Trophoblast cell (in vitro differentiated cells and primary cell): ENCODE data around the gene BSND.

ENCODE experiments used
- DNase-seq, 2 donors: peaks; one replicate each; pipeline ENCODE4 v3.0.0-alpha.2; 2016
- H2AFZ ChIP-seq: 2 replicates; pipeline ENCODE4 v1.6.1; 2013; ENCODE audit warnings: low read length, moderate library complexity, mild to moderate bottlenecking; ENCODE audit not compliant: insufficient read depth, poor library complexity
- H2AK5ac ChIP-seq: 2 replicates; pipeline ENCODE4 v1.6.1; 2013; ENCODE audit warnings: mild to moderate bottlenecking, low read length
- H2BK120ac ChIP-seq: 2 replicates; pipeline ENCODE4 v1.6.1; 2013; ENCODE audit warnings: low read length, mild to moderate bottlenecking, moderate library complexity; ENCODE audit not compliant: insufficient read depth, poor library complexity
- H2BK12ac ChIP-seq: 2 replicates; pipeline ENCODE4 v1.6.1; 2013; ENCODE audit warnings: mild to moderate bottlenecking, low read length, moderate library complexity
- H2BK5ac ChIP-seq: 2 replicates; pipeline ENCODE4 v1.6.1; 2013; ENCODE audit warnings: low read length, low read depth, moderate library complexity, mild to moderate bottlenecking; ENCODE audit not compliant: poor library complexity
- H3K14ac ChIP-seq: 2 replicates; pipeline ENCODE4 v1.6.1; 2013; ENCODE audit warnings: mild to moderate bottlenecking, low read length
- H3K18ac ChIP-seq: 2 replicates; pipeline ENCODE4 v1.6.1; 2013; ENCODE audit warnings: mild to moderate bottlenecking, low read length
- H3K23ac ChIP-seq: 2 replicates; pipeline ENCODE4 v1.6.1; 2013; ENCODE audit warnings: low read length
- H3K27ac ChIP-seq: 2 replicates; pipeline ENCODE4 v1.5.1; 2013; ENCODE audit warnings: low read depth, mild to moderate bottlenecking, inconsistent platforms, low read length, moderate library complexity
- H3K27me3 ChIP-seq: 2 replicates; pipeline ENCODE4 v1.6.1; 2013; ENCODE audit warnings: inconsistent platforms, mild to moderate bottlenecking, low read length, moderate library complexity; ENCODE audit not compliant: insufficient read depth
- H3K36me3 ChIP-seq, 2 experiments: 1 replicate in 1 of 2; 2 replicates in 1 of 2; pipeline ENCODE4 v1.6.1; 2013; ENCODE audit warnings: low read length in 2 of 2, mild to moderate bottlenecking in 2 of 2, moderate library complexity in 1 of 2; ENCODE audit not compliant: insufficient read depth in 2 of 2, control insufficient read depth in 1 of 2
- H3K4ac ChIP-seq: 2 replicates; pipeline ENCODE4 v1.6.1; 2013; ENCODE audit warnings: low read depth, mild to moderate bottlenecking, low read length, moderate library complexity
- H3K4me1 ChIP-seq, 2 experiments: 1 replicate in 1 of 2; 2 replicates in 1 of 2; pipeline ENCODE4 v1.6.1; 2013; ENCODE audit warnings: low read length in 2 of 2, mild to moderate bottlenecking in 2 of 2, moderate library complexity in 1 of 2; ENCODE audit not compliant: insufficient read depth in 2 of 2, control insufficient read depth in 1 of 2
- H3K4me2 ChIP-seq: 2 replicates; pipeline ENCODE4 v1.6.1; 2013; ENCODE audit warnings: inconsistent platforms, mild to moderate bottlenecking, low read length, moderate library complexity
- H3K4me3 ChIP-seq: 2 replicates; pipeline ENCODE4 v1.5.1; 2013; ENCODE audit warnings: mild to moderate bottlenecking, low read depth, low read length, inconsistent platforms
- H3K79me1 ChIP-seq: one replicate; pipeline ENCODE4 v1.6.1; 2013; ENCODE audit warnings: low read length
- H3K79me2 ChIP-seq: 2 replicates; pipeline ENCODE4 v1.6.1; 2013; ENCODE audit warnings: low read length, mild to moderate bottlenecking; ENCODE audit not compliant: control insufficient read depth, insufficient read depth, poor library complexity
- H3K9ac ChIP-seq: 2 replicates; pipeline ENCODE4 v1.6.1; 2013; ENCODE audit warnings: mild to moderate bottlenecking, low read length
- H3K9me3 ChIP-seq: 2 replicates; pipeline ENCODE4 v1.6.1; 2013; ENCODE audit warnings: low read depth, mild to moderate bottlenecking, control low read depth, inconsistent platforms, low read length; ENCODE audit not compliant: insufficient read depth
- H4K12ac ChIP-seq: 2 replicates; pipeline ENCODE4 v1.6.1; 2013; ENCODE audit warnings: low read depth, mild to moderate bottlenecking, low read length, moderate library complexity
- H4K8ac ChIP-seq: 2 replicates; pipeline ENCODE4 v1.6.1; 2013; ENCODE audit warnings: low read depth, mild to moderate bottlenecking, low read length, moderate library complexity
- H4K91ac ChIP-seq: one replicate; pipeline ENCODE4 v1.6.1; 2013; ENCODE audit warnings: low read depth, mild to moderate bottlenecking, low read length, moderate library complexity
- WGBS: extraction: QIAGEN DNeasy Blood & Tissue Kit; methylation state at CpG from one replicate; pipeline ENCODE4 v1.1.7; 2013; ENCODE audit warnings: missing lambda C conversion rate; ENCODE audit not compliant: insufficient read length, insufficient coverage; ENCODE audit errors: extremely low coverage; 5-methylcytosine and 5-hydroxymethylcytosine counted together

Gene BSND

GRCh38 chr1:55044617-55045397 is 46.1 kb downstream of the BSND start:
- Histone ChIP-seq H3K14ac (no peak overlapping the region), H3K23ac (no peak overlapping the region)
- no CpG with 5 or more reads among the region's 15 CpGs for WGBS

GRCh38 chr1:55045430-55045829 is 46.7 kb downstream of the BSND start:
- no peak overlapping the region for H3K23ac ChIP-seq
- H3K79me2 ChIP-seq = no peaks in the 10 kb centered on the region
- H2BK12ac ChIP-seq = no peak overlapping the region
- H3K9ac ChIP-seq = no peak overlapping the region
- peaks cover 9% of the 10 kb centered on the region for H3K27me3 ChIP-seq
- H3K27ac ChIP-seq = no peak overlapping the region
- H4K12ac ChIP-seq = no peak overlapping the region
- H2AFZ ChIP-seq = no peak overlapping the region
- H4K91ac ChIP-seq = no peak overlapping the region
- H2AK5ac ChIP-seq = no peak overlapping the region
- no peak overlapping the region for H3K14ac ChIP-seq
- no peak for DNase-seq
- H4K8ac ChIP-seq = no peak overlapping the region
- no peak overlapping the region for H2BK5ac ChIP-seq
- no peak overlapping the region for H3K4me3 ChIP-seq
- no peak overlapping the region for H3K4me2 ChIP-seq
- no peaks in the 10 kb centered on the region for H3K79me1 ChIP-seq
- H2BK120ac ChIP-seq = no peak overlapping the region
- H3K4ac ChIP-seq = no peak overlapping the region
- no peak overlapping the region for H3K18ac ChIP-seq
- H3K9me3 ChIP-seq = no peaks in the 10 kb centered on the region
- no peaks in the 10 kb centered on the region for H3K36me3 ChIP-seq
- no peaks in the 10 kb centered on the region for H3K4me1 ChIP-seq
- no CpG with 5 or more reads among the region's 10 CpGs for WGBS

More at GRCh38 chr1:55044617-55045397, 46.1 kb downstream of the BSND start:
- Histone ChIP-seq H3K27ac (no peak overlapping the region), H2BK120ac (no peak overlapping the region), H3K9me3 (peaks cover 3% of the 10 kb centered on the region), H3K18ac (no peak overlapping the region), H2BK12ac (no peak overlapping the region), H2BK5ac (no peak overlapping the region), H3K9ac (no peak overlapping the region), H4K12ac (no peak overlapping the region), H2AK5ac (no peak overlapping the region), H3K4me1 (peaks cover 4 to 5% of the 10 kb centered on the region in 2 experiments), H3K79me2 (no peaks in the 10 kb centered on the region), H3K36me3 (no peaks in the 10 kb centered on the region), H3K27me3 (peaks cover 15% of the 10 kb centered on the region), H2AFZ (no peak overlapping the region), H4K8ac (no peak overlapping the region), H3K4me2 (no peak overlapping the region), H4K91ac (no peak overlapping the region), H3K4ac (no peak overlapping the region), H3K79me1 (no peaks in the 10 kb centered on the region), H3K4me3 (no peak overlapping the region)
- no peak for DNase-seq

GRCh38 chr1:55046871-55047270 is 48.1 kb downstream of the BSND start:
- Histone ChIP-seq H3K9me3 (no peaks in the 10 kb centered on the region), H3K4ac (no peak overlapping the region), H4K8ac (no peak overlapping the region), H3K18ac (no peak overlapping the region), H3K9ac (no peak overlapping the region), H3K4me2 (no peak overlapping the region), H2BK5ac (no peak overlapping the region), H3K23ac (no peak overlapping the region), H3K4me3 (no peak overlapping the region), H3K27me3 (no peaks in the 10 kb centered on the region), H3K4me1 (no peaks in the 10 kb centered on the region), H3K36me3 (no peaks in the 10 kb centered on the region), H3K79me2 (no peaks in the 10 kb centered on the region), H2BK120ac (no peak overlapping the region), H2AFZ (no peak overlapping the region), H4K12ac (no peak overlapping the region), H2AK5ac (no peak overlapping the region), H3K14ac (no peak overlapping the region), H3K27ac (no peak overlapping the region), H4K91ac (no peak overlapping the region), H3K79me1 (no peaks in the 10 kb centered on the region), H2BK12ac (no peak overlapping the region)
- no peak for DNase-seq
- WGBS = no CpG with 5 or more reads among the region's 4 CpGs

GRCh38 chr1:55047611-55048010 is 48.9 kb downstream of the BSND start:
- no peak for DNase-seq
- no peaks in the 10 kb centered on the region for H3K36me3 ChIP-seq
- no peak overlapping the region for H3K18ac ChIP-seq
- no peak overlapping the region for H3K14ac ChIP-seq
- no peak overlapping the region for H3K27ac ChIP-seq
- peaks cover 2% of the 10 kb centered on the region for H3K9me3 ChIP-seq
- H3K4me1 ChIP-seq = no peaks in the 10 kb centered on the region
- H2AK5ac ChIP-seq = no peak overlapping the region
- H3K27me3 ChIP-seq = no peaks in the 10 kb centered on the region
- no peak overlapping the region for H3K23ac ChIP-seq
- H3K4ac ChIP-seq = no peak overlapping the region
- H3K4me2 ChIP-seq = no peak overlapping the region
- no CpG with 5 or more reads among the region's 3 CpGs for WGBS
- H2AFZ ChIP-seq = no peak overlapping the region
- H4K12ac ChIP-seq = no peak overlapping the region
- no peaks in the 10 kb centered on the region for H3K79me2 ChIP-seq
- H2BK120ac ChIP-seq = no peak overlapping the region
- H2BK5ac ChIP-seq = no peak overlapping the region
- H3K4me3 ChIP-seq = no peak overlapping the region
- H3K79me1 ChIP-seq = no peaks in the 10 kb centered on the region
- H4K8ac ChIP-seq = no peak overlapping the region
- no peak overlapping the region for H3K9ac ChIP-seq
- H4K91ac ChIP-seq = no peak overlapping the region
- no peak overlapping the region for H2BK12ac ChIP-seq
